Middle frontal gyrus (tissue), 1 donor: Measurements from ENCODE around the gene TSPYL1.
A peak's percentile ranks its signal among the peaks of the same experiment; 100 is the strongest.
"Not testable (repeated sequence)": the region's sequence is repeated elsewhere in the genome, so short reads cannot be mapped to it uniquely, and the experiment has no call there.

Experiments
- DNase-seq: peaks from one replicate; pipeline ENCODE4 v3.0.0-alpha.2; 2015; ENCODE audit warnings: low spot score; ENCODE audit errors: extremely low spot score

Gene TSPYL1

GRCh38 chr6:116279232-116280160 is at the start of gene TSPYL1:
Gene TSPYL1 (minus strand): TSS chr6:116279930. CDS start chr6:116279830, 100 bp downstream.
- peak; percentile 98 for DNase-seq

- DNase-seq = no peak
Measured at GRCh38 chr6:116329156-116329555, 49.4 kb upstream of the TSPYL1 start.

GRCh38 chr6:116328528-116328903 is 48.8 kb upstream of the TSPYL1 start:
- DNase-seq = no peak

- DNase-seq = no peak
Measured at GRCh38 chr6:116327803-116328527, 48.2 kb upstream of the TSPYL1 start.

DNA sequence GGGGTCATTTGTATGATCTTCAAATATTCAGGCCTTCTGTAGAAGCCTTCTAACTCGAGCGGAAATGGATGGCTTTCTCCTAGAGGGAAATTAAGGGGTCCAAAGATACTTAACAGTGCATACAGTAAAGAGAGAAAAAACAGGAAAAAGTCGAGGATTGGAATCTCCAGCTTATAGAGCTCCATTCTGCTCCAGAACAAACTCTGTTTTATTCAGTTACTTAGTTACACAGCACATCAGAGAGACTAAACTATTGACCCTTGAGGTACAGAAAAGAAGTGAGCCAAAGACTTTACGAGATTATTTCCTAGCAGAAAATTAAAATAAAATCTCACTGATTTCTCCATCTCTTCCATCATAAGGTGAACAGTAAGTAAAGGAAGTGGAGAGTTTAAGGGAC is 47.3 kb upstream of the TSPYL1 start:
- no peak for DNase-seq

DNA sequence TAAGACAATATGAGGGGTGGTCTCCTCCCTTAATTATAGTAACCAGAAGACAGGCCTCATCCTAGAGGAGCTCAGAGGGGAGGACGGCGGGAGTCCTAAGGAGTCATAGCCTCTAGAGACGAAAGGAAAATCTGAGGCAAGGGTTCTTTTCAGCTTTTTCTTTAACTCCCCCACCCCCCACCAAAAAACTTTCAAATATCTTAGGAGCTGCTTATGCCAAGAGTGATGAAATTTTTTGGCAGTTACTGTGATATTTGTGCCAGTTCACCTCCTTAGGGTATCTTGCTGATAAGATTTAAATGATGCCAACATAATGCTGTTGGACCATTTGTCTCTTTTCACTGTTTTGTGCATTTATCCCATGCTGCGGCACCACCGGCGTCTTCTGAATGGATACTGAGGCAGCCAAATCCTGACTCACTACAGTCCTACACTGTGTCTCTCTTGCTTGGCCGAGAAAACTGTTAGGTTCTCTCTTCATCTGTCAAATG is 46.5 kb upstream of the TSPYL1 start:
- DNase-seq = no peak

- DNase-seq = not testable (repeated sequence)
Measured at GRCh38 chr6:116325634-116326132, 46.0 kb upstream of the TSPYL1 start.

GRCh38 chr6:116323863-116324262 is 44.1 kb upstream of the TSPYL1 start:
- DNase-seq = no peak

- not testable (repeated sequence) for DNase-seq
Measured at GRCh38 chr6:116321933-116322332, 42.2 kb upstream of the TSPYL1 start.

GRCh38 chr6:116316772-116317467 is 37.2 kb upstream of the TSPYL1 start:
- no peak for DNase-seq

- no peak for DNase-seq
Measured at GRCh38 chr6:116314878-116315277, 35.1 kb upstream of the TSPYL1 start.

DNA sequence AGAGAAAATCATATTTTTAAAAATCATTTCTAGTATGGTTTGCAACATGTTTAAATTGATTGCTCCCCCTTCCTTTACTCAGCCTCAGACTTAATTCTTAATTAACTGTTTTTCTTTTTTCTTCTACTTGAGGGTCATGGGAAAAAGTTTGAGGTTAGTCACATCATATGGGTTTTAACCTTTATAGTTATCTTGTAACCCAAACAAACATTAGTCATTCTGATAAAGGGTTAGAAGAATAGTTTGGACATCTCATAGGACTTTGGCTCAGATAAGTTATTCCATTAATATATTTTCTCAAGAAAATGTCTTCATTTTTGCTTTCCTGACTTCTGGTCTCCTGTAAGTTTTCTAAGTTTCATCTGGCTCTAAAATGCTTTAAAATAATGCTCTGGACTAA is 34.5 kb upstream of the TSPYL1 start:
- no peak for DNase-seq

DNA sequence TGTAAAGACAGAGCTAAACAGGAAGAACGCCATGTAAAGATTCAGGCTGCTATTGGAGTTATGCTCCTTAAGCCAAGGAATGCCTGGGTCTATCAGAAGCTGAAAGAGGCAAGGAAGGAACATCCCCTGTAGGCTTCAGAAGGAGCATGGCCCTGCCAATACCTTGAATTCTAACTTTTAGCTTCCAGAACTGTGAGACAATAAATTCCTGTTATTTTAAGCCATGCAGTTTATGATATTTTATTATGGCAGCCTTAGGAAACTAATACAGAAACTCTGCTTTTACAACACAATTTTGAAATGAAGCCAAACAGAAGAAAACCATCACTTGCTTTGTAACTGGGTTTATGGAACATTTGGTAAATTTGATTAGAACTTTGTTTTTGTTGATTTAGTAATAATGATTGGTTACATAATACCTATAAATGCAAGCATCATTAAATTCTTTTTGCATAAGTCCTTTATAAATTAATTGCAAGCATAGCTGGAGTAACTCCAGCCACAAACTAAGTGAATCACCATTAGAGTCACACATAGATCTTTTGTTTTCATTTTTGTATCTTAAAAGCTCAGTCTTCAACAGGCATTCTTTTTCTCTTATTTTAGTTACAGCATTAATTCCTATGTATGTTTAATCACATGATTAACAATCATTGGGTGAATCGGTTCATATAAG is 33.5 kb upstream of the TSPYL1 start:
- DNase-seq = no peak

DNA sequence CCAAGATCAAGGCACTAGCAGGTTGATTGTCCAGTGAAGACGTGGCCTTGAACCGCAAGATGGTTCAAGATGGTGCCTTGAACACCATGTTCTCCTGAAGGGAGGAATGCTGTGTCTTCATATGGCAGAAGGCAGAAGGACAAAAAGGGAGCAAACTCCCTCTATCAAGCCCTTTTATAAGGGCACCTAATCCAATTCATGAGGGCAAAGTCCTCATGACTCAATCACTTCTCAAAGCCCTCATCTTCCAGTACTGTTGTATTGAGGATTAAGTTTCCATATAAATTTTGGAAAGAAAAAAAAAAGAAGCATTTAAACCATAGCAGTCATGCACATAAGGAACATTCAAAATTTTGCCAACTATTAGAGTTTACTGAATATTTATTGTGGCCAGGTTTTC is 29.9 kb upstream of the TSPYL1 start:
- DNase-seq = no peak

- DNase-seq = no peak
Measured at GRCh38 chr6:116309001-116309400, 29.3 kb upstream of the TSPYL1 start.

GRCh38 chr6:116307633-116308032 is 27.9 kb upstream of the TSPYL1 start:
- no peak for DNase-seq

DNA sequence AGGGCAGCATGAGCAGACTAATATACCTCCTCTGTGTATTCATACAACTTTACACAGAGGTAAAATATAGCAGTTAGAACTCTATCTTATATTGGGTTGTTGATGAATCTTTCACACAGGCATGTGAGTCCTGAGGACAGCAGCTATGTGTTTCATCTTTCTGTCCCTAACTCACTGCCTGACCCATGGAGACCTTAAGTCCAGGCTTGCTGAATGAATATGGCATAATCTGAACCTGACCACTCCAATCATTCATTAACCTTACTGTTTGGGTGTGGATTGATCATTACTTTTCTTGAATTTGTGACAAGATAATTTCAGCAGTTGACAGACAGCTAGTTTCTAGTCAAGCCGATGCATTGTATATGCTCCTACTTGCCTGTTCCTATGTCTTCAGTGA is 27.3 kb upstream of the TSPYL1 start:
- no peak for DNase-seq

DNA sequence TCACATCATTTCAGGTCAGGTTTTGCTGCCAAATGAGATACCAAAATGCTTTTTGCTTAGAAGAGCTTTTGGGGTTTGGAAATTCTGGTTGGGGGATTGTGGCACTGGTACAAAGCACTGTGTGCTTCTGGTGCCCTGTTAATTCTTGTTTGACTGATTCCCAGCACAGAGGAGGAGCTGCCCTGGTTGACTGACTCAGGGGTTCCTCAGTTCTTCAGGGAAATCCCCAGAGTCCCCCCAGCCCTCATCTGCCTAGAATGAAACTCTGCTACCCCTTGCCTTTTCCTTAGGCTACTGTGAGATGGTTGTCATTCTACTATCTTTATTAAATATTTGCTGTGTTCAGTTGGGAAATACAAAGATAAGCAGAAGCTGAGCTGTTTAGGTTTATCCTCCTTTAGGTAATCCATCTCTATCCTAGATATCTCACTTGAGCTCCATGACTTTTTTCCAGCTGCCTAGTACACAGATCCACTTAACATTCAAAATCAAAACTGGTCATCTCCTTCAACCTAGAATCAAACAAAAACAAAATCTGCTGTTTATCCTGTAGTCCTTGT is 24.9 kb upstream of the TSPYL1 start:
- no peak for DNase-seq

DNA sequence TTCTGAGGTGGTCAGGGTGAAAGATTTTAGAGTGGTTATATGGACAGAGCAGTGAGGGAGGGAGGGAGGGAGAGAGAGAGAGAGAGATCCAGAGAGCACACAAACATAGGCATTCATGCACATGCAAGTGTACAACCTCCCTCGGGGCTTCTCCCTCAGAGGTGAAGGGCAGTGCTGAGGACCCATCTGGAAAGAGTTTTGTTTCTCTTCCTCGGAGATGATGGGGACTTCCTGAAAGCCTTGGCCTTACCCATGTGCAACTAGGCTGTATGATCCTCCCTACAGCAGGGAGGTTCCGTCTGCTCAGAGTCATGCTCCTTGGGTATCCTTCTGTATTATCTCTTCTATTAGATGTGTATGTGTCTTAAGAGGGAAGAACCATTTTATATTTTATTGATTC is 21.4 kb upstream of the TSPYL1 start:
- DNase-seq = no peak

DNA sequence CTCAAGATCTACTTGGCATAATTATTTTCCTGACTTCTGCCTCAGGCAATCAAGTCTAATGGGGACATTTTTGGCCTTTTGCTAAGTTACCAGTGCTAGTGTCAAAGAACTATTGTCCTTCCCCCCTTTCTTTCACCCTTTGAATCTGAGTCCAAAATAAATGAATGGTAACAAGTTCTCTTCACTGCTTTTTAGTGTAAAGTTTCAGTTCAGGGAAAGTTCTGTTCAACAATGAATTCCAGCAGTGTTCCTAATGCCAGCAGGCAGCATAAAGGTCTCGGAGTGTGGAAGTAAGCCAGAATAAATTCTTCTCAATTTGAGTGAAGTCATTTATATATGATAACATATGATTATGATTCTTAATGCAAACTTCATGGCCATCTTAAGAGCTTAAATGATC is 20.8 kb upstream of the TSPYL1 start:
- DNase-seq = no peak

GRCh38 chr6:116298973-116299372 is 19.2 kb upstream of the TSPYL1 start:
- DNase-seq = no peak
